Measurements from ENCODE around the gene ZNF638. TPM values are rescaled to one million over a fixed set of nuclear protein-coding genes. Genes with fewer than 3 reads are reported as not detected.

The ZNF638 gene
- total and polyA plus RNA-seq, 2 of the 8 experiments (the other 6 are each of a cell fraction or from before 2014, with no cell fraction given) = 45.3 to 143 TPM

GRCh38 chr2:71337776-71338175, 6.2 kb downstream of the ZNF638 start:
- Histone ChIP-seq H3K27ac (ENCODE audit: low read depth, low read length) (no peak overlapping the region), H3K9me3 (ENCODE audit: insufficient read depth in 2 of 2, low read depth in 1 of 2, low read length in 1 of 2) (no peaks in the 10 kb centered on the region), H4K5ac (ENCODE audit: insufficient read length, low read depth, low read length) (no peak overlapping the region), H3K4me3 (ENCODE audit: extremely low read depth in 1 of 4, insufficient read depth in 2 of 4, low read depth in 3 of 4, low read length in 4 of 4) (no peak overlapping the region), H3K23ac (ENCODE audit: insufficient read length) (no peak overlapping the region), H3K23me2 (ENCODE audit: low read depth, low read length) (0 out of 2 replicates have a peak, but pooled peaks cover under 1% of the 10 kb centered on the region), H3K79me2 (ENCODE audit: control insufficient read depth in 1 of 2, insufficient read depth in 2 of 2, low read length in 2 of 2) (peaks cover 20 to 100% of the 10 kb centered on the region in 2 experiments), H3K9ac (replicated peaks in 1 of 4; ENCODE audit: extremely low read depth in 1 of 4, low read depth in 3 of 4, low read length in 3 of 4) (no peak overlapping the region), H3K36me3 (ENCODE audit: control insufficient read depth in 2 of 4, insufficient read depth in 4 of 4, low read length in 3 of 4) (peaks cover 0 to 3% (median 0%) of the 10 kb centered on the region in 4 experiments; a peak in 1 of 8 replicates), H3K4me1 (replicated peaks in 1 of 4; ENCODE audit: control insufficient read depth in 3 of 4, insufficient read depth in 4 of 4, low read length in 3 of 4) (peaks cover 0 to 4% (median 0%) of the 10 kb centered on the region in 4 experiments; a peak in 2 of 7 replicates), H2BK20ac (ENCODE audit: low read length) (no peak overlapping the region), H2BK120ac (replicated peaks; ENCODE audit: low read depth, low read length) (no peak overlapping the region), H2BK12ac (ENCODE audit: low read depth, low read length) (no peak overlapping the region), H3K79me1 (ENCODE audit: low read depth, low read length) (no peaks in the 10 kb centered on the region), H2AFZ (ENCODE audit: low read length) (no peak overlapping the region), H3K27me3 (replicated peaks in 1 of 4; ENCODE audit: control insufficient read depth in 3 of 4, extremely low read depth in 1 of 4, insufficient read depth in 3 of 4, low read length in 3 of 4) (no peaks in the 10 kb centered on the region), H4K20me1 (replicated peaks in 1 of 2; ENCODE audit: control insufficient read depth in 1 of 2, insufficient read depth in 2 of 2, low read length in 2 of 2) (peaks cover 19 to 24% of the 10 kb centered on the region in 2 experiments), H2BK5ac (ENCODE audit: low read depth, low read length) (no peak overlapping the region), H4K91ac (replicated peaks; ENCODE audit: insufficient read length, low read length) (no peak overlapping the region), H3K4ac (replicated peaks; ENCODE audit: insufficient read length, low read depth, low read length) (no peak overlapping the region), H2AK5ac (ENCODE audit: low read depth, low read length) (no peak overlapping the region), H4K8ac (ENCODE audit: extremely low read depth, insufficient read depth, low read length) (no peak overlapping the region), H3K18ac (ENCODE audit: extremely low read depth, low read length) (no peak overlapping the region), H3K56ac (replicated peaks; ENCODE audit: insufficient read length, low read depth, low read length) (no peak overlapping the region), H2BK15ac (ENCODE audit: low read length) (no peak overlapping the region), H3K4me2 (ENCODE audit: insufficient read depth in 1 of 2, low read depth in 2 of 2, low read length in 2 of 2) (no peak overlapping the region), H3K14ac (ENCODE audit: insufficient read length) (no peak overlapping the region)
- TF ChIP-seq POLR2A (IDR thresholded peaks at IDR 0.05; ENCODE audit: control extremely low read depth in 1 of 2, low read depth in 2 of 2, low read length in 2 of 2) (no peak), POU5F1 (IDR thresholded peaks at IDR 0.05; ENCODE audit: low read depth, low read length) (no peak), YY1 (IDR thresholded peaks at IDR 0.05; ENCODE audit: low read depth, low read length) (no peak), CBX5 (IDR thresholded peaks at IDR 0.05; ENCODE audit: low read depth, low read length) (no peak), ZNF274 (IDR thresholded peaks at IDR 0.05; ENCODE audit: borderline replicate concordance, extremely low read depth, low read length) (no peak), EGR1 (IDR thresholded peaks at IDR 0.05; ENCODE audit: borderline replicate concordance, low read depth, low read length) (no peak), CBX8 (IDR thresholded peaks at IDR 0.05; ENCODE audit: borderline replicate concordance, low read depth, low read length) (no peak)
- 75% methylated on average over 2 of the region's 2 CpGs; no CpG with 5 or more reads in 1 of the 2 experiments for WGBS, 2 experiments (ENCODE audit: extremely low coverage in 1 of 2, insufficient coverage in 1 of 2, insufficient read length in 1 of 2, insufficient replicate concordance in 2 of 2, low coverage in 1 of 2, low lambda C conversion rate in 2 of 2, missing lambda C conversion rate in 1 of 2)
- ChIA-PET CTCF (ENCODE audit: partially characterized antibody) (interaction anchor here (0.7 to 1.0 kb wide), 3 partner anchors 38 to 147 kb away, joined by 3 read pairs; no protein-coding TSS in a partner anchor), POLR2A (ENCODE audit: partially characterized antibody) (interaction anchor here (1.3 to 2.0 kb wide), 2 partner anchors 10 to 28 kb away, joined by 3 to 4 read pairs; no protein-coding TSS in a partner anchor)
- DNase-seq (ENCODE audit: low read depth in 1 of 2, low spot score in 2 of 2) = no peak
- FAIRE-seq = no peak

Data from H1 (cell line).